Measurements from ENCODE around the gene KIF26A.
"Not testable (repeated sequence)": the region's sequence is repeated elsewhere in the genome, so short reads cannot be mapped to it uniquely, and the experiment has no call there.

The KIF26A gene

DNA sequence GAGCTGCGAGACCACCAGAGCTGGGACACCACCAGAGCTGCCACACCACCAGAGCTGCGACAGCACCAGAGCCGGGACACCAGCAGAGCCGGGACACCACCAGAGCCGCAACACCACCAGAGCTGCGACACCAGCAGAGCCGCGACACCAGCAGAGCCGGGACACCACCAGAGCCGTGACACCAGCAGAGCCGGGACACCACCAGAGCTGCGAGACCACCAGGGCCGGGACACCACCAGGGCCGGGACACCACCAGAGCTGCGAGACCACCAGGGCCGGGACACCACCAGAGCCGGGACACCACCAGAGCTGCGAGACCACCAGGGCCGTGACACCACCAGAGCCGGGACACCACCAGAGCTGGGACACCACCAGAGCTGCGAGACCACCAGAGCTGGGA lies 69.9 kb downstream of the KIF26A start:
- H3K4me1 ChIP-seq; DNase-seq (ENCODE audit: low spot score in 2 of 2); H3K4me3 ChIP-seq; H3K36me3 ChIP-seq (replicated peaks); H3K27me3 ChIP-seq (ENCODE audit: low read depth); in situ Hi-C loops (cut with MboI; ENCODE audit: low sequenced_read_pairs); H3K9me3 ChIP-seq: not testable (repeated sequence)

DNA sequence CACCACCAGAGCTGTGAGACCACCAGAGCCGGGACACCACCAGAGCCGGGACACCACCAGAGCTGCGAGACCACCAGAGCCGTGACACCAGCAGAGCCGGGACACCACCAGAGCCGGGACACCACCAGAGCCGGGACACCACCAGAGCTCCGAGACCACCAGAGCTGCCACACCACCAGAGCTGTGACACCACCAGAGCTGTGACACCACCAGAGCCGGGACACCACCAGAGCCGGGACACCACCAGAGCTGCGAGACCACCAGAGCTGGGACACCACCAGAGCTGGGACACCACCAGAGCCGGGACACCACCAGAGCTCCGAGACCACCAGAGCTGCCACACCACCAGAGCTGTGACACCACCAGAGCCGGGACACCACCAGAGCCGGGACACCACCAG lies 70.7 kb downstream of the KIF26A start:
- H3K9me3 ChIP-seq; H3K36me3 ChIP-seq (replicated peaks); in situ Hi-C loops (cut with MboI; ENCODE audit: low sequenced_read_pairs); DNase-seq (ENCODE audit: low spot score in 2 of 2); H3K27me3 ChIP-seq (ENCODE audit: low read depth); H3K4me1 ChIP-seq; H3K4me3 ChIP-seq: not testable (repeated sequence)

DNA sequence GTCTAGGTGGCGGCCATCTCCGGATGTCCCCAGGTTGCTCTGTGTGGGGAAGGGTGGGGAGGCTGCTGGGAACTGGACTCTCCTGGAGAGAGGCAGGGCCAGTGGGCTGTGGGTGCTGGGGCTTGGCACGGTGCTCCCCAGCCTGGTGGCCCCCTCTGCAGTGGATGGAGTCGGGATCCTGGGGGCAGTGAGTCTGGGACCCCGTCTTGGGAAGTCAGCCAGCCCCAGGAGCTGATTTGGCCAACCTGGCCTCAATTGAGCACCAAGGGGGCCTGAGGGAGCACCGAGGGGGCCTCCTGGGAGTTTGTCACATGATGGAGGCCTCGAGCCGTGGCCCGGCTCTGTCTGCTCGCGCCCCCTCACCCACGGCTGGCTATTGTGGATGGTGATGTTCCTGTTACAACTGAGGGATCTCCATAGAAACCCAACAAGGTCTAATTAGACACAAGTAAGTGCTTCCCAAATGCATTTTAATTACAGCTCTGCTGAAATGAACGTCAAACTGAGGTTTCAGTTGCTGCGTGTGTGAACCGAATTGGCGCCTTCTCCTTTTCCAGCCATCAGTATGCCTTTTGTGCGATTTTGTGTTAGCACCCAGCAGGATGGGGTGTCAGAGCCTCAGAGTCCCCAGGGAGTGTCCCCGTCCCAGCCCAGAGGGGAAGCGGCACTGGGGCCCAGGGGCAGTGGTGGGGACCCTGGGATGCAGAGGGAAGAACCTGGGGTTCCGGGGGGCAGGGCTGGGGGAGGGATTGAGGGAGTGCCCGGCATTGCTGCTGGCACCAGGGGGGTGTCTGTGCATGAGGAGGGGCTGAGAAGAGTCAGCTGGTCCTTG lies 71.8 kb downstream of the KIF26A start:
- Histone ChIP-seq H3K36me3 (replicated peaks) (no peaks in the 10 kb centered on the region), H3K9me3 (no peaks in the 10 kb centered on the region), H3K27me3 (ENCODE audit: low read depth) (no peaks in the 10 kb centered on the region; the same call in 1 of the 2 replicates), H3K4me1 (no peaks in the 10 kb centered on the region), H3K4me3 (no peak overlapping the region)
- in situ Hi-C loops (cut with MboI; ENCODE audit: low sequenced_read_pairs) = no loop called here
- no peak for DNase-seq (ENCODE audit: low spot score in 2 of 2)

DNA sequence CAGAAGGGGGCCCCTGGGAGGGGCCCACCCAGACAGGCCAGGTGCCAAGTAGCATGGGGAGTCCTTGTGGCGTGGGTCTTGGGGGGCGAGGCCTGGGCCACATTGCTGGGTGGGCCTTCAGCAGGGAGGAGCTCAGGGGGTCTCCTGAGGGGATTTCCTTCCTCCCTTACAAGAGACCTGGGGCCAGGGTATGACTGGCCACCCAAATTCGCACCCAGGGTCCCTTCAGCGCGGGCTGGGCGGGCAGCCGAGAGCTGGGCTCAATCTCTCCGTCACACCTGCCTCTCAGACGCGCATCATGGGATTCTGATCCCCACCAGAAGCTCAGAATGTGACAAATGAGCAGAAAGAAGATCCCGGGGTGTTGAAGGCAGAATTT lies 72.4 kb downstream of the KIF26A start:
- in situ Hi-C loops (cut with MboI; ENCODE audit: low sequenced_read_pairs) = no loop called here
- Histone ChIP-seq H3K4me3 (no peak overlapping the region), H3K36me3 (replicated peaks) (no peaks in the 10 kb centered on the region), H3K4me1 (no peaks in the 10 kb centered on the region), H3K9me3 (no peaks in the 10 kb centered on the region), H3K27me3 (ENCODE audit: low read depth) (no peaks in the 10 kb centered on the region; the same call in 1 of the 2 replicates)
- DNase-seq (ENCODE audit: low spot score in 2 of 2) = no peak

DNA sequence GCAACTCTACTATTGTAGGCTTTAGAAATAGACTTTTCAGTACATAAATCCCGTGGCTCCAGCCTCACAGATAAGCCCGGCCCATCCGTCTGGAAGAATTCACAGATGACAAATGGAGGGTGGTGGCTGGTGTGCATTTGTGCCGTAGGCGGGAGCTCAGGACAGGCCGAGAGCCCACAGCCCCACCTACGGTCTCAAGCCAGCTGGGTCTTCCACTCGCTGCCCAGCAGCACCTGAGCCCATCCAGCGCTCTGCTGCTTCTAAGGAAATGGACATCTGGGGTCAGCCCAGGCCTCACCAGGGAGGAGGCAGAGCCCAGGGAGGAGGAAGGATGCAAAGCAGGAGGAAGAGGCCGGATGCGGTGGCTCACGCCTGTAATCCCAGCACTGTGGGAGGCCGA lies 72.8 kb downstream of the KIF26A start:
- DNase-seq (ENCODE audit: low spot score in 2 of 2) = no peak
- no peak overlapping the region for H3K4me3 ChIP-seq
- in situ Hi-C loops (cut with MboI; ENCODE audit: low sequenced_read_pairs) = no loop called here
- no peaks in the 10 kb centered on the region for H3K9me3 ChIP-seq
- no peaks in the 10 kb centered on the region; the same call in 1 of the 2 replicates for H3K27me3 ChIP-seq (ENCODE audit: low read depth)
- no peaks in the 10 kb centered on the region for H3K36me3 ChIP-seq (replicated peaks)
- no peaks in the 10 kb centered on the region for H3K4me1 ChIP-seq

DNA sequence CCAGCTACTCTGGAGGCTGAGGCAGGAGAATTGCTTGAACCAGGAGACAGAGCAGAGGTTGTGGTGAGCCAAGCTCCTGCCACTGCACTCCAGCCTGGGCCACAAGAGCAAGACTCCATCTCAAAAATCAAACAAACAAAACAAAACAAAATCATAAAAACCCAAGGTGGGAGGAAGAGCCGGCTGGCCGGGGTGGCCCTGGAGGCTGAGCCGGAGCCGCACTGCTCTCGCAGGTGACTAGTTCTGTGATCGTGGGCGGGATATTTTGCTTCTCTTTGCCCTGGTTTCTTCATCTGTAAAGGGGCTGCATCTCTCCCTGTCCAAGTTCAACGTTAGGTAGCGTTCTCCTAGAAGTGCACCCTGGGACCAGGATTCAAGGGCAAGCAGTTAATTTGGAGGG lies 73.4 kb downstream of the KIF26A start:
- Histone ChIP-seq H3K4me3 (no peak overlapping the region), H3K4me1 (no peaks in the 10 kb centered on the region), H3K27me3 (ENCODE audit: low read depth) (no peaks in the 10 kb centered on the region; the same call in 1 of the 2 replicates), H3K9me3 (no peaks in the 10 kb centered on the region), H3K36me3 (replicated peaks) (no peaks in the 10 kb centered on the region)
- DNase-seq (ENCODE audit: low spot score in 2 of 2) = no peak
- in situ Hi-C loops (cut with MboI; ENCODE audit: low sequenced_read_pairs) = no loop called here

DNA sequence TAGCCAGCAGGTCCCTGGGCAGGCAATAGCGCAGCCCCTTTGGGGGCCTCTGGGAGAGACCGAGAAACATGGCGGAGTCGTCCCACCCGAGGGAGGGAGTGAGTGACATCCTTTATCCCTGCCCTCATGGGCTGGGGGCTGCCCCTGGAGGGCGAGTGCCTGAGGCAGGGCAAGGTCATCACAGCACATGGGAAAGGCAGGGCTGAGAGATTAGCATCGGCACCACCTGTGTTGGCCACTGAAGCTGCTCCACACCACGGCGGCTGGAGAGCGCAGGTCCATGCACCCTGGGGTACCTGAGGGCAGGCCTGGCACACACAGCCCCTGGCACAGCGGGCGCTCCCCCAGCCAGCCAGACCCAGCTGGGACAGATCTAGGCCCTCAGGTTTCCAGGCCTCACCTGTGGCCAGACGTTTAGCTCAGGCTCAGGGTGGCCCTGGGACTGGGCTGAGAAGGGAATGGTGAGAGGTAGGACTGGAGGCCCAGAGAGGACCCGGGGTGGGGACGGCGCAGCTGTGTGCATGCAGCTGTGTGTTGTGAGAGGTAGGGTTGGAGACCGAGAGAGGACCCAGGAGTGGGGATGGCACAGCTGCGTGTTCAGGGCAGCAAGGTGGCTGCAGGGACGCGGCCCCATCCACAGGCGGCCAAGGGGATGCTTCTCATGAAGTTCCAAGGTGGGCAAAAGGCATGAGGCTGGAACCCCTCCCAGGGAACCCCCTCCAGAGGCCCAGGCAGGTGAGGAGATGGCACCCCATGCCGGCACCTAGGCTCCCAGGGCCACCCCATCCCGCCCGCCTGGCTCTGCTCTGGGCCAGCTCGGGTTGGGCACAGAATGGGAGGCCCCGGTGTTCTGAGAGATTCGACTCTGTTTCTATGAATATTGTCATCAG lies 74.1 kb downstream of the KIF26A start:
- no peak for DNase-seq (ENCODE audit: low spot score in 2 of 2)
- Histone ChIP-seq H3K4me3 (no peak overlapping the region), H3K36me3 (replicated peaks) (no peaks in the 10 kb centered on the region), H3K9me3 (no peaks in the 10 kb centered on the region), H3K27me3 (ENCODE audit: low read depth) (no peaks in the 10 kb centered on the region; the same call in 1 of the 2 replicates), H3K4me1 (no peaks in the 10 kb centered on the region)
- in situ Hi-C loops (cut with MboI; ENCODE audit: low sequenced_read_pairs) = no loop called here

DNA sequence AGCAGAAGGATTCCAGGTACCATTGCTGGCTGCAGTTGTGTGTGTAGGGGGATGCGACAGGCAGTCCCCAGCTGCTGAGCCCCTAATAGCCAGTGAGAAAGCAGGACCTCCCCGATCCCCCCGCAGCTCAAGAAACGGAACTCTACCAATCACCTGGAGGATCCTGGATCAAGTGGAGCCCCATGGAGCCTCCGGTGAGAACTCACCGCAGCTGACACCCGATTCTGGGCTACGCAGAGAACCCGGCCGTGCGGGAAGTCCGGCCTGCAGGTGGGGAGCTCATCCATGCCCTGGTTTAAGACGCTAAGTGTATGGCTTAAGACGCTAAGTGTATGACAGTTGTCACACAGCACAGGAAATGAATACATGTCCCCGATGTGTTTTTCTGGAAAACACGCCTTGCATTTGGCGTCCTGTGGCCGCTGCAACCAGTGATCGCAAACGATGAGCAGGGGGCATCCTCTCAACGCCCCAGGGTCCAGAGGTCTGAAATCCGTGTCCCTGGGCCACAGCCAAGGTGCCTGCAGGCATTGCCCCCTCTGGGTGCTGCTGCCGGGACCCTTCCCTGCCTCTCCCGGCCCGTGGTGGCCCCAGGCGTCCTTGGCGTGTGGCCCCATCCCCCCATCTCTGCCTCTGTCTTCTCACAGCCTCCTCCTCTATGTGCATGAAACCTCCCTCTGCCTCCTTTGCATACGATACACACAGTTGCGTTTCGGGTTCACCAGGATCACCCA lies 75.1 kb downstream of the KIF26A start:
- no peak overlapping the region for H3K4me3 ChIP-seq
- DNase-seq (ENCODE audit: low spot score in 2 of 2) = no peak
- no peaks in the 10 kb centered on the region for H3K36me3 ChIP-seq (replicated peaks)
- in situ Hi-C loops (cut with MboI; ENCODE audit: low sequenced_read_pairs) = no loop called here
- no peaks in the 10 kb centered on the region; the same call in 1 of the 2 replicates for H3K27me3 ChIP-seq (ENCODE audit: low read depth)
- H3K9me3 ChIP-seq = no peaks in the 10 kb centered on the region
- no peaks in the 10 kb centered on the region for H3K4me1 ChIP-seq

DNA sequence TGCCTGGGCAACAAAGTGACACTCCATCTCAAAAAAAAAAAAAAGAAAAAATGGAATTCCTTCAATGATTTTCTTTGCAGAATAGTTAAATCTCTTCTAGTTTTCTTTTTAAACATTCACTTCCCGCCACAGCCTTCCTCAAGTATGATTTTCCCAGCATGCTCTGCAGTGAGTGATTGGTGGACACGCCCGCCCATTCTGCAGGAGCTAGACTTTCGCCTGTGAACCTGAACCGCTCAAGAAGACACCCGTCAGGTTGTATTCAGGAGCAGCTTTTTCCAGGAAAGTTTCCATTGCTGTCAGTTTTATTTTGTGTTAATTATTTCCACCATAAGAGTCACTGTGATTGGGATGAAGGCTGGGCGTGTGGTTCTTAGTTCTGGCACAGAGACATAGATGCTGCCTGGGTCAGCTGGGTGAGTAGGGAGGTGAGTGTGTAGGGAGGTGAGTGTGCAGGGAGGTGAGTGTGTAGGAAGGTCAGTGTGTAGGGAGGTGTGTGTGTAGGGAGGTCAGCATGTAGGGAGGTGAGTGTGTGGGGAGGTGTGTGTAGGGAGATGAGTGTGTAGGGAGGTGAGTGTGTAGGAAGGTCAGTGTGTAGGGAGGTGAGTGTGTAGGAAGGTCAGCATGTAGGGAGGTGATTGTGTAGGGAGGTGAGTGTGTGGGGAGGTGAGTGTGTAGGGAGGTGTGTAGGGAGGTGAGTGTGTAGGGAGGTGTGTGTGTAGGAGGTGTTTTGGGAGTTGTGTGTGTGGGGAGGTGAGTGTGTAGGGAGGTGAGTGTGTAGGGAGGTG lies 76.2 kb downstream of the KIF26A start:
- Histone ChIP-seq H3K4me3 (no peak overlapping the region), H3K36me3 (replicated peaks) (no peaks in the 10 kb centered on the region), H3K4me1 (no peaks in the 10 kb centered on the region), H3K27me3 (ENCODE audit: low read depth) (no peaks in the 10 kb centered on the region; the same call in 1 of the 2 replicates), H3K9me3 (no peaks in the 10 kb centered on the region)
- in situ Hi-C loops (cut with MboI; ENCODE audit: low sequenced_read_pairs) = no loop called here
- DNase-seq (ENCODE audit: low spot score in 2 of 2) = no peak

DNA sequence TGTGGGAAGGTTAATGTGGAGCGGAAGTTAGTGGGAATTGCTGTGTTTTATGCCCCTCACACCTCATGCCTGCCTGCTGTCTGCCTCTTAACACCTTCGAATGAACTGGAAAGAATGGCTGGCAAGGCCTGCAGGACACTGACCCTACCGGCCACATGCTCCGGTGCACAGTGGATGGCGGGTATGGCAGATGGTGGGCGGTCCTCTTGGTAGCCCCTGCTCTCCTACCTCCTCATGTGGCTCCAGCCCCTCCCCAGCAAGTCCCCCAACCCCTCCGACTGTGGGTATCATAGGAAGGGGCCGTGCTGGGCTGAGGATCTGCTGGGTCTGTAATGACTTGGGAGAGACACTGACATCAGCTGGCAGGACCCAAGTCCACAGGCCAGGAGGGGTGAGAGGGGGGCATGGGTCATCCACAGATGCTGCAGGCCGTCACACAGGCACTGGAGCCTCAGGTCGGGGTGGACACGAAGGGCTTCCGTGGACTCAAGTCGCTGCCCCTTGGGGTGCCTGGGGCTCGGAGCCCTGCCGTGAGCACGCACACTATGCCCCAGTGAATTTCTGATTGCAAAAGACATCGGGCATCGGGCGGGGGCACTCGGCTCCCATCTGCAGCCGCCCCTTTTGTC lies 77.4 kb downstream of the KIF26A start:
- Histone ChIP-seq H3K27me3 (ENCODE audit: low read depth) (no peaks in the 10 kb centered on the region; the same call in 1 of the 2 replicates), H3K4me3 (no peak overlapping the region), H3K4me1 (no peaks in the 10 kb centered on the region), H3K36me3 (replicated peaks) (no peaks in the 10 kb centered on the region), H3K9me3 (no peaks in the 10 kb centered on the region)
- in situ Hi-C loops (cut with MboI; ENCODE audit: low sequenced_read_pairs) = no loop called here
- DNase-seq (ENCODE audit: low spot score in 2 of 2) = no peak

DNA sequence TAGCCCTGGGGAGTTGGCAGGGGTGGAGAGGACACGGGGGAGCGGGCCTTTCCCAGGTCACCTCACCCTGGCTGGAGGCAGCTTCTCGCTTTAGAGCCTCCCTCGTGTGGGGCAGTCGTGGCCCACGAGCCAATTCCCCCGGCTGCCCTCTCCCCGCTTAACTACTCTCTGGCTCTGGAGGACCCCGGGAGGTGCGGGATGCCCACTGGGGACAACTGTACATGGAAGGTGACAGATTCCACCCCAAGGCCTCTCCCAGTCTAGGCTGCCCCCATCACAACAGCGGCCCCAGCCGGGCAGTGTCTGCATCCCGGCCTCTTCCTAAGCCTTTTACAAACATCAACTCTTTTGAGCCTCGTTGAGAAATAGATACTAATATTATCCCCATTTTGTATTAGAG lies 78.1 kb downstream of the KIF26A start:
- H3K36me3 ChIP-seq (replicated peaks) = no peaks in the 10 kb centered on the region
- in situ Hi-C loops (cut with MboI; ENCODE audit: low sequenced_read_pairs) = no loop called here
- no peaks in the 10 kb centered on the region for H3K4me1 ChIP-seq
- no peaks in the 10 kb centered on the region; the same call in 1 of the 2 replicates for H3K27me3 ChIP-seq (ENCODE audit: low read depth)
- no peak for DNase-seq (ENCODE audit: low spot score in 2 of 2)
- no peak overlapping the region for H3K4me3 ChIP-seq
- no peaks in the 10 kb centered on the region for H3K9me3 ChIP-seq

DNA sequence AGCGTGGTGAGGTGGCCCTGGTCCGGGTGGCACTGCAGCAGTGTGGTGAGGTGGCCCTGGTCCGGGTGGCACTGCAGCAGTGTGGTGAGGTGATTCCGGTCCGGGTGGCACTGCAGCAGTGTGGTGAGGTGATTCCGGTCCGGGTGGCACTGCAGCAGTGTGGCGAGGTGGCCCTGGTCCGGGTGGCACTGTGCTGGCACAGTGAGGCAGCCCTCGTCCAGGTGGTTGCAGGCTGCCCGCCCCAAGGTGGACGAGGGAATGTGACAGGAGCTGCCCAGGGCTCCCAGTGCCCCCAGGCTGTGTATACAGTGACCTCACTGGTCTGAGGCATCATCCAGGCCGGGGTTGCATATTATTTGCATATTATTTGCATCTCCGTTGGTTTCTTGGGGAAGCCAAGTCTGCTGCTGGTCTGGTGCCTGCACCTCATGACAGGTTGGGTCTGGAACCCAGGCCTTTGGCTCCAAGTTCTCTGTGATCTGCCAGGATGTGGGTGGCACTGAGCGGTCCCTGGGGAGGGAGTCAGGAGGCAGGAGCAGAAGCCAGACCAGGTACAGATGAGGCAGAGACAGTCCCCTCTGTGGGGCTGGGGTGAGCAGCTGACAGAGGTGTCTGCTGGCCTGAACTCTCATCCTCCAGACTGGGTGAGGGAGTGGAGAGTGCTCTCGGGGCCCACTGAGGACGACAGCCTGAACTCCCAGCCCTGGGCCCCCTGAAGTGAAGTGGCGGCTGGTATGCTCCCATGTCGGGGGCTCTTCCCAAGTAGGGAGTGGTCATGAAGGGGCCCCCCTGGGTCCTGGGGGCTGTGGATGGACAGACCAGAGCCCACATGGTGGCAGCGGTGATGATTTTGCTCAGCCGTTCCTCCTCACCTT lies 79.3 kb downstream of the KIF26A start:
- Histone ChIP-seq H3K9me3 (no peaks in the 10 kb centered on the region), H3K4me3 (no peak overlapping the region), H3K27me3 (ENCODE audit: low read depth) (no peaks in the 10 kb centered on the region; the same call in 1 of the 2 replicates), H3K4me1 (no peaks in the 10 kb centered on the region), H3K36me3 (replicated peaks) (no peaks in the 10 kb centered on the region)
- no peak for DNase-seq (ENCODE audit: low spot score in 2 of 2)
- in situ Hi-C loops (cut with MboI; ENCODE audit: low sequenced_read_pairs) = no loop called here
